Right lobe of liver (tissue), 6 donors: ENCODE data around the gene KPNA1. TPM values are rescaled to one million over a fixed set of nuclear protein-coding genes. Genes with fewer than 3 reads are reported as not detected.
A peak's percentile ranks its signal among the peaks of the same experiment; 100 is the strongest.

Experiments
- ATAC-seq, 4 donors: fragments of 200-7000 bp; cut with Tn5 transposase; one replicate each; pipeline ENCODE4 v1.9.1; 2020; ENCODE audit warnings: mild to moderate bottlenecking in 4 of 4, moderate library complexity in 4 of 4
- DNase-seq, 3 donors: peaks; one replicate each; pipeline ENCODE4 v3.0.0-alpha.2; 2020
- H3K27ac ChIP-seq, 3 donors: fragments of 200-600 bp; one replicate each; pipeline ENCODE4 v1.8.0; 2022
- H3K27me3 ChIP-seq, 2 donors: fragments of 200-600 bp; one replicate each; pipeline ENCODE4 v1.8.0; 2022
- H3K36me3 ChIP-seq, 4 donors: fragments of 200-600 bp; sonication (generic) in 1 of 4; one replicate each; pipeline versions ENCODE4 v1.5.1 to v1.8.0; 2017 to 2022; ENCODE audit warnings: control low read depth in 1 of 4
- H3K4me1 ChIP-seq, 4 donors: fragments of 200-600 bp; sonication (generic) in 1 of 4; one replicate each; pipeline versions ENCODE4 v1.5.1 to v1.8.0; 2017 to 2022; ENCODE audit warnings: control low read depth in 1 of 4
- H3K4me3 ChIP-seq, 3 donors: fragments of 200-600 bp; one replicate each; pipeline ENCODE4 v1.8.0; 2022
- H3K9me3 ChIP-seq, 4 donors: fragments of 200-600 bp; sonication (generic) in 1 of 4; one replicate each; pipeline versions ENCODE4 v1.5.1 to v1.8.0; 2017 to 2022; ENCODE audit warnings: control low read depth in 1 of 4
- POLR2A ChIP-seq: fragments of 450-650 bp; IDR thresholded peaks from one replicate; pipeline ENCODE4 v1.6.1; 2017; ENCODE audit warnings: antibody characterized with exemption, mild to moderate bottlenecking
- WGBS: methylation state at CpG from one replicate; pipeline ENCODE4 v1.1.6; 2018; ENCODE audit warnings: low coverage, low lambda C conversion rate; ENCODE audit not compliant: insufficient coverage; ENCODE audit errors: missing lambda C conversion rate; 5-methylcytosine and 5-hydroxymethylcytosine counted together
- intact Hi-C, 2 donors: fragments of 100-400 bp; cut with DNase I; formaldehyde crosslinking; loops; one replicate each; pipeline versions ENCODE4 v1.11.2 to v1.14.1; 2022
- total RNA-seq, 6 experiments: library from RNA; depleted of rRNA in 2 of 6; stranded (reverse); fragments of >200 nt in 2 of 6; fragmentation: NEBNext Ultra II Directional in 3 of 6; extraction: Animal tissue kit (Norgen Biotek cat#: 25700) in 3 of 6; gene quantifications; one replicate each; pipeline versions ENCODE4 v1.1.0 to v1.2.4, GENCODE V29; 2016 to 2023
- TF ChIP-seq, protein P1 (sequence below), 4 donors: fragments of 200-600 bp in 3 of 4; fragments of 450-650 bp in 1 of 4; IDR thresholded peaks; one replicate each; pipeline versions ENCODE4 v1.5.1 to v1.8.0; 2016 to 2022; ENCODE audit warnings: antibody characterized with exemption in 4 of 4, mild to moderate bottlenecking in 2 of 4
- donor health status: DM: no; HTN: yes; CAD: no.
- donor health status: DM: no; HTN: no; CAD: no.
- donor health status: DM: no; HTN: no; CAD: no.
- donor health status: DM: no; HTN: yes; CAD: no.
- donor health status: DM: no; HTN: yes; CAD: no.

The KPNA1 gene
- total RNA-seq, 6 experiments from 2014 or later: 33.7 to 61.3 (median 51.2) TPM

GRCh38 chr3:122562923-122563716, 48.4 kb upstream of the KPNA1 start:
- intact Hi-C loops: loop anchor here (5.0 to 10.0 kb wide), 2 partner anchors 119 to 122 kb away; partner anchors contain the start of gene PARP14 (in 2 of the 2)
- whole genome bisulfite sequencing: 16% methylated on average over 5 of the region's 5 CpGs
- Histone ChIP-seq H3K4me3 (peak overlapping the region; percentile 70 to 94 (median 76)), H3K9me3 (no peaks in the 10 kb centered on the region), H3K36me3 (peaks cover 0 to 26% (median 18%) of the 10 kb centered on the region in 4 donors), H3K4me1 (peaks cover 0 to 52% (median 20%) of the 10 kb centered on the region in 4 donors), H3K27me3 (no peaks in the 10 kb centered on the region), H3K27ac (peak overlapping the region; percentile 97 to 99 (median 99))
- TF ChIP-seq POLR2A: no peak
- TF ChIP-seq, protein P1, sequence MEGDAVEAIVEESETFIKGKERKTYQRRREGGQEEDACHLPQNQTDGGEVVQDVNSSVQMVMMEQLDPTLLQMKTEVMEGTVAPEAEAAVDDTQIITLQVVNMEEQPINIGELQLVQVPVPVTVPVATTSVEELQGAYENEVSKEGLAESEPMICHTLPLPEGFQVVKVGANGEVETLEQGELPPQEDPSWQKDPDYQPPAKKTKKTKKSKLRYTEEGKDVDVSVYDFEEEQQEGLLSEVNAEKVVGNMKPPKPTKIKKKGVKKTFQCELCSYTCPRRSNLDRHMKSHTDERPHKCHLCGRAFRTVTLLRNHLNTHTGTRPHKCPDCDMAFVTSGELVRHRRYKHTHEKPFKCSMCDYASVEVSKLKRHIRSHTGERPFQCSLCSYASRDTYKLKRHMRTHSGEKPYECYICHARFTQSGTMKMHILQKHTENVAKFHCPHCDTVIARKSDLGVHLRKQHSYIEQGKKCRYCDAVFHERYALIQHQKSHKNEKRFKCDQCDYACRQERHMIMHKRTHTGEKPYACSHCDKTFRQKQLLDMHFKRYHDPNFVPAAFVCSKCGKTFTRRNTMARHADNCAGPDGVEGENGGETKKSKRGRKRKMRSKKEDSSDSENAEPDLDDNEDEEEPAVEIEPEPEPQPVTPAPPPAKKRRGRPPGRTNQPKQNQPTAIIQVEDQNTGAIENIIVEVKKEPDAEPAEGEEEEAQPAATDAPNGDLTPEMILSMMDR (IDR thresholded peaks at IDR 0.05): no peak
- no peak for DNase-seq
- peak in 1 of 4 donors; percentile 1 for ATAC-seq

DNA sequence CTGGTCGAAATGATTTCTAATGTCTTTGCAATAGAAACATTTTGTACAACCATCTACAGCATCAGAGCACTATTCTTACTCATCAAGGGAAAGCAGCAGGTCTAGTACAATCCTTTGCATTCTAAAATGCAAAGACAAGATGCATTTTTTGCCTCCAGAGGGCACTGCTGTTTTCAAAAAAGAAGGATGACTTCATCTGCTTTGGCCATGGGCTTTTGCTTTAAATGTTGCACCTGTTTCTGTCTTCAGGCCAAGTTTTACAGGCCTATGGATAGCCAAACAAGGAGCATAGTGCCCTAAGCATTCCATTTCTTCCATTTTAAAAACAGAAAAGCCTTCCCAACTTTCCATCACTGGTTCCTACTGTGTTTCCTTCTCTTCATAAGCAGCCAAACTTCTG, 45.9 kb upstream of the KPNA1 start:
- Histone ChIP-seq H3K4me1 (peaks cover 0 to 29% (median 12%) of the 10 kb centered on the region in 4 donors), H3K4me3 (no peak overlapping the region), H3K27me3 (no peaks in the 10 kb centered on the region), H3K36me3 (peaks cover 0 to 26% (median 18%) of the 10 kb centered on the region in 4 donors), H3K27ac (peak overlapping the region in 1 of 3 donors; percentile 16), H3K9me3 (no peaks in the 10 kb centered on the region)
- no peak for DNase-seq
- peak; percentile 5 to 51 (median 38) for ATAC-seq
- WGBS: 80% methylated on average over 1 of the region's 1 CpG
- no peak for TF ChIP-seq POLR2A
- TF ChIP-seq, protein P1 (IDR thresholded peaks at IDR 0.05): peak; percentile 59 to 77 (median 66)
- intact Hi-C loops: loop anchor here (5.0 to 10.0 kb wide), 2 partner anchors 122 to 124 kb away; partner anchors contain the start of gene PARP14 (in 2 of the 2)

DNA sequence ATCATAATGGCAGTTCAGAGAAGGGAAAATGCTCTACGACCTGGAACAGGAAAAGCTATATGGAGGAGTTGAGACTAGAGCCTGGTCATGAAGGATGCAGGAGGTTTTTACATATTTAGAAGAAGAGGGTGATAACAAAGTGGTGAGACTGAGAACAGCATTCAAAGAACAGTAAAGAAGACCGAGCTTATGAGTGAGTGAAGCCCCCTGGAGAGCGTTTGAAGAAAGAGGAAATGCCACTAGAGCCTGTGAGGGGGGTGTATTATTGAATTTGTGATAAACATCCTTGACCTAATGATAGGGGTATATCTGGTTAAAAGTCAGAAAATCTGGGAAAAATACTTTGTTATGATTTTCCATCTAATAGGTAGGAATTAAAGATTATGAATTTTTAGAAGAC, 45.2 kb upstream of the KPNA1 start:
- intact Hi-C loops: loop anchor here (5.0 to 10.0 kb wide), 2 partner anchors 122 to 125 kb away; partner anchors contain the start of gene PARP14 (in 2 of the 2)
- H3K27ac ChIP-seq: peak overlapping the region in 1 of 3 donors; percentile 44
- ATAC-seq: no peak
- no peak overlapping the region for H3K4me3 ChIP-seq
- peaks cover 0 to 33% (median 23%) of the 10 kb centered on the region in 4 donors for H3K36me3 ChIP-seq
- H3K27me3 ChIP-seq: no peaks in the 10 kb centered on the region
- no peak for TF ChIP-seq POLR2A
- TF ChIP-seq, protein P1 (IDR thresholded peaks at IDR 0.05): no peak
- H3K4me1 ChIP-seq: peaks cover 0 to 25% (median 11%) of the 10 kb centered on the region in 4 donors
- no peaks in the 10 kb centered on the region for H3K9me3 ChIP-seq
- DNase-seq: no peak
- 83% methylated on average over 3 of the region's 3 CpGs for WGBS

DNA sequence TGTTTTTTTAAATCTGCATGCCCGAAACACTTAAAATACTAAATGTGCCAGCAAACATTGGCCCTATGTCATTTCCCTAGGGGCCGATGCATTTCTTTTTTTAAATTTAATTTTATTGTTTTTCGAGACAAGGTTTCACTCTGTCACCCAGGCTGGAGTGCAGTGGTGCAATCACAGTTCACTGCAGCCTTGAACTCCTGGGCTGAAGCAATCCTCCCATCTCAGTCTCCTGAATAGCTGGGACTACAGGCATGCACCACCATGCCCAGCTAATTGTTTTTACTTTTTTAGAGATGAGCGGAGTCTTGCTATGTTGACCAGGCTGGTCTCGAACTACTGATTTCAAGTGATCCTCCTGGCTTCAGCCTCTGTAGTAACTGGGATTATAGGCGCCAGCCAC, 43.9 kb upstream of the KPNA1 start:
- TF ChIP-seq POLR2A: no peak
- TF ChIP-seq, protein P1 (IDR thresholded peaks at IDR 0.05): no peak
- Histone ChIP-seq H3K4me3 (no peak overlapping the region), H3K36me3 (peaks cover 0 to 40% (median 29%) of the 10 kb centered on the region in 4 donors), H3K9me3 (no peaks in the 10 kb centered on the region), H3K27me3 (no peaks in the 10 kb centered on the region), H3K4me1 (peaks cover 0 to 36% (median 14%) of the 10 kb centered on the region in 4 donors), H3K27ac (peak overlapping the region in 1 of 3 donors; percentile 44)
- whole genome bisulfite sequencing: 61% methylated on average over 4 of the region's 6 CpGs
- DNase-seq (no peak), ATAC-seq (peak in 1 of 4 donors; percentile 51)
- intact Hi-C loops: no loop called here
